Caco-2 (cell line): ENCODE measurements around the gene LIMK2. TPM values are rescaled to one million over a fixed set of nuclear protein-coding genes. Genes with fewer than 3 reads are reported as not detected.
"Not testable (repeated sequence)": the region's sequence is repeated elsewhere in the genome, so short reads cannot be mapped to it uniquely, and the experiment has no call there.

Source experiments
- BruUV-seq: library from RNA; stranded (reverse); fragments of 400-500 nt; replicated peaks from 2 replicates; lab custom pipeline; 2021; lab: Mats Ljungman, UMichigan
- CTCF ChIA-PET: fragments of 300-600 bp; sonication (Branson Sonifier 250); formaldehyde crosslinking; loops from one replicate; lab custom pipeline; 2022; ENCODE audit warnings: antibody characterized with exemption; lab: Charles Lee
- POLR2A ChIA-PET: fragments of 300-600 bp; sonication (Branson Sonifier 250); formaldehyde crosslinking; loops from one replicate; lab custom pipeline; 2022; ENCODE audit warnings: antibody characterized with exemption; lab: Charles Lee
- DNase-seq, 2 experiments: peaks; one replicate each; pipeline versions ENCODE4 v3.0.0 to v3.0.0-alpha.2; 2020 to 2022
- H3K27me3 ChIP-seq: replicated peaks from 2 replicates; pipeline ENCODE4 v1.6.0; 2011; ENCODE audit warnings: low read length; ENCODE audit not compliant: control insufficient read depth, insufficient read depth
- H3K36me3 ChIP-seq: 2 replicates; pipeline ENCODE4 v1.5.1; 2011; ENCODE audit warnings: low read length; ENCODE audit not compliant: control insufficient read depth, insufficient read depth
- H3K4me1 ChIP-seq: fragments of 250-450 bp; sonication (Bioruptor Pico); 2 replicates; pipeline ENCODE4 v1.5.1; 2020; ENCODE audit warnings: mild to moderate bottlenecking
- H3K4me3 ChIP-seq: 2 replicates; pipeline ENCODE4 v1.5.1; 2011; ENCODE audit warnings: low read depth, mild to moderate bottlenecking, control low read depth, low read length
- H3K9me3 ChIP-seq: fragments of 250-450 bp; sonication (Bioruptor Pico); 2 replicates; pipeline ENCODE4 v1.5.1; 2020; ENCODE audit warnings: mild to moderate bottlenecking, moderate library complexity
- H3K27ac Mint-ChIP-seq: one replicate; pipeline ENCODE4 v1.8.0; 2022; ENCODE audit warnings: mixed read lengths; ENCODE audit not compliant: unreplicated experiment
- H3K27me3 Mint-ChIP-seq: one replicate; pipeline ENCODE4 v1.8.0; 2022; ENCODE audit warnings: mixed read lengths; ENCODE audit not compliant: insufficient read depth, unreplicated experiment
- H3K36me3 Mint-ChIP-seq: one replicate; pipeline ENCODE4 v1.8.0; 2022; ENCODE audit warnings: mild to moderate bottlenecking, mixed read lengths; ENCODE audit not compliant: insufficient read depth, unreplicated experiment
- H3K4me1 Mint-ChIP-seq: one replicate; pipeline ENCODE4 v1.8.0; 2022; ENCODE audit warnings: low read depth, mixed read lengths; ENCODE audit not compliant: unreplicated experiment
- H3K4me3 Mint-ChIP-seq: one replicate; pipeline ENCODE4 v1.8.0; 2022; ENCODE audit warnings: mild to moderate bottlenecking, moderate library complexity, mixed read lengths; ENCODE audit not compliant: unreplicated experiment
- H3K9me3 Mint-ChIP-seq: one replicate; pipeline ENCODE4 v1.8.0; 2022; ENCODE audit warnings: mixed read lengths; ENCODE audit not compliant: unreplicated experiment
- CTCF ChIP-seq, 2 experiments: fragments of 200-600 bp in 1 of 2; IDR thresholded peaks; 1 replicate in 1 of 2; 2 replicates in 1 of 2; pipeline versions ENCODE4 v1.5.1 to v1.8.0; 2011 to 2022; ENCODE audit warnings: antibody characterized with exemption in 1 of 2, control low read depth in 1 of 2, inconsistent platforms in 1 of 2, low read depth in 1 of 2, low read length in 1 of 2, mild to moderate bottlenecking in 1 of 2, moderate library complexity in 1 of 2; ENCODE audit not compliant: insufficient read depth in 1 of 2, severe bottlenecking in 1 of 2, unreplicated experiment in 1 of 2
- intact Hi-C: fragments of 100-400 bp; cut with micrococcal nuclease; formaldehyde crosslinking; loops from one replicate; pipeline ENCODE4 v1.10.0; 2022; ENCODE audit not compliant: unreplicated experiment
- total RNA-seq: library from RNA; stranded (reverse); gene quantifications from 2 replicates; pipeline ENCODE4 v1.2.3, GENCODE V29; 2022

The LIMK2 gene
- total RNA-seq, 1 experiment from 2014 or later: 36.3 TPM

GRCh38 chr22:31206460-31206859 is 5.6 kb upstream of the LIMK2 start:
- H3K9me3 ChIP-seq, DNase-seq, H3K4me3 Mint-ChIP-seq, intact Hi-C loops, H3K9me3 Mint-ChIP-seq, H3K4me3 ChIP-seq, H3K27me3 ChIP-seq, POLR2A ChIA-PET, H3K27me3 Mint-ChIP-seq, H3K36me3 ChIP-seq: not testable (repeated sequence)
- BruUV-seq: TSS peak; percentile 39
- H3K4me1 ChIP-seq: peaks cover 20% of the 10 kb centered on the region
- CTCF ChIA-PET: interaction anchor here (0.6 to 1.6 kb wide), 2 partner anchors 66 to 81 kb away, joined by 3 to 9 read pairs; no protein-coding TSS in a partner anchor
- Mint-ChIP-seq H3K4me1 (peaks cover 20% of the 10 kb centered on the region), H3K36me3 (peaks cover 16% of the 10 kb centered on the region), H3K27ac (peak overlapping the region; percentile 76)

GRCh38 chr22:31206896-31207687 is 5.0 kb upstream of the LIMK2 start:
- TF ChIP-seq CTCF (IDR thresholded peaks at IDR 0.05; ENCODE audit: insufficient read depth in 1 of 2, low read depth in 1 of 2, low read length in 1 of 2, severe bottlenecking in 1 of 2, unreplicated experiment in 1 of 2): no peak
- H3K9me3 ChIP-seq: no peaks in the 10 kb centered on the region
- intact Hi-C loops: no loop called here
- no TSS peak for BruUV-seq
- ChIA-PET CTCF (interaction anchor here (0.5 to 1.6 kb wide), 12 partner anchors 11 to 263 kb away, joined by 3 to 9 read pairs (median 4); partner anchors contain the start of gene PIK3IP1), POLR2A (interaction anchor here (0.6 to 1.1 kb wide), 5 partner anchors 13 to 128 kb away, joined by 3 to 9 read pairs (median 3); no protein-coding TSS in a partner anchor)
- Mint-ChIP-seq H3K9me3 (no peaks in the 10 kb centered on the region), H3K27ac (peak overlapping the region; percentile 76), H3K27me3 (no peaks in the 10 kb centered on the region), H3K4me3 (peak overlapping the region; percentile 3), H3K36me3 (peaks cover 23% of the 10 kb centered on the region), H3K4me1 (peaks cover 20% of the 10 kb centered on the region)
- peaks cover 24% of the 10 kb centered on the region for H3K4me1 ChIP-seq
- H3K36me3 ChIP-seq: no peaks in the 10 kb centered on the region; the same call in 1 of the 2 replicates
- no peaks in the 10 kb centered on the region for H3K27me3 ChIP-seq
- no peak overlapping the region for H3K4me3 ChIP-seq
- DNase-seq: peak; percentile 74 to 81

GRCh38 chr22:31210556-31211421 is 1.3 kb upstream of the LIMK2 start:
- Histone ChIP-seq H3K9me3 (no peaks in the 10 kb centered on the region), H3K4me1 (peaks cover 30% of the 10 kb centered on the region), H3K4me3 (no peak overlapping the region), H3K36me3 (no peaks in the 10 kb centered on the region), H3K27me3 (no peaks in the 10 kb centered on the region)
- Mint-ChIP-seq H3K27ac (peak overlapping the region; percentile 3), H3K36me3 (peaks cover 22% of the 10 kb centered on the region), H3K27me3 (no peaks in the 10 kb centered on the region), H3K4me3 (no peak overlapping the region), H3K4me1 (peaks cover 22% of the 10 kb centered on the region), H3K9me3 (no peaks in the 10 kb centered on the region)
- CTCF ChIA-PET: interaction anchor here (0.6 to 4.9 kb wide), 9 partner anchors 9 to 80 kb away, joined by 3 to 42 read pairs (median 4); no protein-coding TSS in a partner anchor
- no peak for TF ChIP-seq CTCF (IDR thresholded peaks at IDR 0.05; ENCODE audit: insufficient read depth in 1 of 2, low read depth in 1 of 2, low read length in 1 of 2, severe bottlenecking in 1 of 2, unreplicated experiment in 1 of 2)
- DNase-seq: no peak
- intact Hi-C loops: loop anchor here (5.0 kb wide), 1 partner anchor 82 kb away; the partner anchor contains the start of gene PIK3IP1
- POLR2A ChIA-PET: no interaction called here
- no TSS peak for BruUV-seq
